NOMO-1 treated with dmso at 0.1 percent for 144 hours (cell line): ENCODE results near the gene ARHGDIG.

Experiments used
- DNase-seq: peaks from one replicate; lab custom pipeline; 2025; ENCODE audit not compliant: unreplicated experiment; lab: John Stamatoyannopoulos, UW

The ARHGDIG gene

DNA sequence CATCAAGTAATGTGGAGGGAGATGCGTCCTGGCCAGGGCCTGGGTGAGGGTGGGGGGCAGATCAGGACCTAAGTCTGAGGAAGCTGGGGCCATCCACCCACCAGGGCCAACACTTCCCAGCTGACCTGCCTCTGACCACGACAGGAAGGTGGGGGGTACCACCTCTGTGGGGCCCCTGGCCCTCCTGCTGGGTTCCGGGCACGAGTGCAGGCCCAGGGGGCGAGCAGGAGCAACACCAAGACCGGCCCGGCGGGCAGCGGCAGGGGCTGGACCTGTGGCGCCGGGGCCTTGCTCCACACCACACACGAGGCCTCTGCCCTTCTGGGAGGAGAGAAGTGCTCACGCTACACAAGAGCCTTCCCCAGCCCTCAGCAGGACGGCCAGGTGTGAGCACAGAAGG, 15.9 kb downstream of the ARHGDIG start:
- no peak for DNase-seq

DNA sequence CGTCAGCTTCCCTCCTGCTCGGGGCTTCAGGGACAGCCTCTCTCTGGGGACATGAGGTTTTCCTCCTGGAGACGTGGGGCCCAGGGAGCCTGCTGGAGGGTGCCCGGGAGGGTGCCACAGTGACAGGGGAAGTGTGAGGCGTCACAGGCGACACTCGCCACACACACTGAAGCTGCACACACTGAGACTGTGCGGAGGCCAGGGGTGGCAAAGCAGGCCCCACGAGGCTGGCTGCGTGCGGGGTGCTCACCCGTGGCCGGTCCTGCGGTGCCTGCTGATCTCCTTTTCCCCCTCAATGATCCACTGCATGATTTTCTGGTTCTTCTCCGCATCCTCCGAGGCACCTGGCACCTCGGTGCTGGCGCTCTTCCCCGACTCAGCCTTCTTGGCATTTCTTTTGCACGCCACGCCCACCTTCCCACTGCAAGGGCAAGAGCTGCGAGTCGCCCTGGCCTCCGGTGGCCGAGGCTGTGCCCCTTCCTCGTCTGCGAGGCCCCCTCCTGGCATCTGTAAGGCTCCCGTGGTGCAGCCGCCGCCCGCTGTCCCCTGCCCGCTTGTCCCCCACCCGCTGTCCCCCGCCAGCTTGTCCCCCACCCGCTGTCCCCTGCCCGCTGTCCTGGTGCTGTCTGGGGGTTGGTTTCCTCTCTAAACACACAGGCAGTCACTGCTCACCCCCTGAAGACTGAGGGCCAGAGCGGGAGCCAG, 16.6 kb downstream of the ARHGDIG start:
- DNase-seq = no peak

DNA sequence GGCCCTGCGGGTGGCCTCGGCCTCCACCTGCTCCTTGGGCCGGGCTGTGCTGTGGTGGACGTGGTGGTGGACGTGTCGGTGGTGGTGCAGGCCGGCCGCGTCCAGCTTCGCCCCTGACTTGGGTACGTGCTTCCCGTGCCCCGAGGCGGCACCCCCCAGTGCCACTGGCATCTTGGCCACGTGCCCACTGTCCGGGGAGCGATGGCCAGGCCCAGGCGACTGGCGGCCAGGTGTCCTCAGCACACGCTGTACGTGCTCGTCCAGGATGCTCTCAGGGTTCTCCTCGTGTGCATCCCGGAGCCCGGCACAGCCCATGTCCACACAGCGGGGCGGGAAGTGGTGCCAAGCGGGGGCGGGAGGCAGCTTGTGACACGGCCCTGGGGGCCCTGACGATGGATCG, 17.4 kb downstream of the ARHGDIG start:
- no peak for DNase-seq

DNA sequence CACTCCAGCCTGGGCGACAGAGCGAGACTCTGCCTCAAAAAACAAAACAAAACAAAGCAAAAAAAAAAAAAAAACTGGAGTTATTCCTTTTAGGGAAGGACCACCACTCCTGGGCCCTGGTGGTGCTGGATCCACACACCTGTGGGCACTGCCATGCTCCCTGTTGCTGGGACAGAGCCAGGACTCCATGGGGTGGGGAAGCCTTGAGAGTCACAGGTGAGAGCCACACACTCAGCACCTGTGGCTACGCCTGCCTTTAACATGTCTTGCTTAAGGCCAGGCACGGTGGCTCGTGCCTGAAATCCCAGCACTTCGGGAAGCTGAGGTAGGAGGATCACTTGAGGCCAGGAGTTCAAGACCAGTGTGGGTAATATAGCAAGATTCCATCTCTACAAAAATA, 20.8 kb downstream of the ARHGDIG start:
- no peak for DNase-seq

DNA sequence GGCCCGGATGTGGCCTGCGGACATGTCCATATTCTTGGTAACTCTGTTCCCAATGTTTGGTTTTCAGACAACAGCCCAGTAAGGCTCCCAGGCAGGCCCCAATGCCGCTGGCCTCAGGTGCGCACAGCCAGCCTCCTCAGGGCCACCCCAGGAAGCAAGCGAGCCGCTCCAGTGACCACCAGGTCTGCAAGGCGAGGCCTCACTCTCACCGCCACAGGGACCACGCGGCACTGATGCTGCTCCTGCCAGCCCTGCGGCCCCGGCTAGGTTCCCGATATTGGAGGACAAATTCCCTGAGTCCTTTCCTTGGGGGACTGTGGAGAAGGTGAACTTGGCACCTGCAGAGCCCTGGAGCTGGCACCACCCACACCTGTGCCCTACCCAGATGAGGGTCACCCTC, 21.6 kb downstream of the ARHGDIG start:
- DNase-seq = no peak

DNA sequence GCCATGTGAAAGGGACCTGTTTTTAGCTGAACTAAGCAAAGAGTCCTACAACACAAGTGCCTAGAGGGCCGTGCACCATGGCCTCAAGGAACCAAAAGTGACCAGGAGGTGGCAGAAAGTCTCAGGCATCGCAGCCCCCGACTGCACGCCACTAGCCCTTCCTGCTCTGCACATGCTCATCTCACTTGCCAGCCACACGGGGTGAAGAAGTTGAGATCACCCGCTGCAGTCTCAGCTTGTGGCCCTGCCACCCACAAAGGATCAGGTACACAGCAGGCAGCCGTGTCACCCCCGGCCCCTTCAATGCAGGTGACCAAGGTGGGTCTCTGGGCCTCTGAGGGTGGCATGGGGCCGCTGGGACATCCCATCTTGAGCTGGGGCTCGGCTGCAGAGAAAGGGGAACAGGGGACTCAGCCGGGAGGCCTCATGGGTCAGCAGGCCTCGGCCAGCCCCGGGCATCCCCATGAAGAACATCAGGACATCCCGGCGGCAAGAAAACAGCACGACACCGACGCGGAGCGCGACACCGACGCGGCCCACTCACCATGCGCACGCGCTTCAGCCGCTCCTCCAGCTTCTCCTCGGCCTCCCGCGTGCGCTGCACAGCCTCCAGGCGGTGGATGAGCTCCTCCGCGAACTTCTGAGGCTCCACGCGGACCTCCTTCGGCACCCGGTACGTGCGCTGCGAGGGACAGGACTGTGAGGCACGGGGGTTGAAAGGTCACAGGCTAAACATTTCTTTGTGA, 23.5 kb downstream of the ARHGDIG start:
- DNase-seq = peak; percentile 31

DNA sequence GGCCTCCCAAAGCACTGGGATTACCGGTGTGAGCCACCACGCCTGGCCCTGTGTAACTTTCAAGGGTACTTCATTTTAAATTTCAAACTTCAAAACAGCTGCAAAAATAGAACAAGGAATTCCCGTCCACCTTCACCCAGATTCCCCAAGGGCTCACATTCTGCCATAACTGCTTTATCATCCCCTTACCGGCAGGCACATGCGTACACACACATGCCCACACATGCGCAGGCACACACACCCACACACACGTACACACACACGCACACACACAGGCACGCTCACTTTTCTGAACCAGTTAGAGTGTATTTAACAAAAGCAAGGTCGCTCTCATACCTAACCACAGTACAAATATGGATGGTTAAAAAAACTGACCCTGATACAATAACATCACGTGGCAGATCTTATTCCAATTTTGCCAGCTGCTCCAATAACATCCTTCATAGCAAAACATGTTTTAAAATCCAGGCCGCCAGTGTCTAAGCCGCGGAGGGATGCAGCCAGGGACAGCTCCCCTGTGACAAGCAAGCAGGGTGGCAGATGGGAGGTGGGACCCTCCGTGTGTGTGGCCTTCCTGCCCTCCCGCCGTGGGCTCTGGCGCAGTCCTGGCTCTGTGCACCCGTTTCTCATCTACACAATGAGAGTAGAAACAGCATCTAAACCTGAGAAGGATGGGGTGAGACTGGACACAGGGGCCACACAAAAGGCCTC, 25.7 kb downstream of the ARHGDIG start:
- DNase-seq = no peak

DNA sequence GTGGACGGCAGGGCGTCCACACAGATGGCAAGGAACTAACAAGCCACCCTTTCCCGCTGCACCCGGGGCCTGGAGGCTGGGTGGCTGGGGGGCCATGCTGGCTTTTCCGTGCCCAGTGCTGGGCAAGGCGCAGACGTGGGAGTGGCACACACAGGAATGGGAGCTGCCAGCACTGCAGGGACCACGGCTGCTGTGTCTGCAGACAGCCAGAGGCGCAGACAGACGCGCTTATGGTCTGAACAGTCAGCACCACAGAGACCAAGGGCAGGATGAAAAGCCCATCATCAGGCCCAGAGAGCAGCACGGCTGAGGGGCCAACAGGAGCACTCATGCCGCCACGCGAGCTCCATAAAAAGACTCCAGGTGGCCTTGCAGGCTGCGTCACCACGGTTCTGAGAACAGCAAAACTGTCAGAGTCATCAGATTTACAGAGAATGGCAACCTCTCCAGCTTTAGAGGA, 26.6 kb downstream of the ARHGDIG start:
- no peak for DNase-seq

DNA sequence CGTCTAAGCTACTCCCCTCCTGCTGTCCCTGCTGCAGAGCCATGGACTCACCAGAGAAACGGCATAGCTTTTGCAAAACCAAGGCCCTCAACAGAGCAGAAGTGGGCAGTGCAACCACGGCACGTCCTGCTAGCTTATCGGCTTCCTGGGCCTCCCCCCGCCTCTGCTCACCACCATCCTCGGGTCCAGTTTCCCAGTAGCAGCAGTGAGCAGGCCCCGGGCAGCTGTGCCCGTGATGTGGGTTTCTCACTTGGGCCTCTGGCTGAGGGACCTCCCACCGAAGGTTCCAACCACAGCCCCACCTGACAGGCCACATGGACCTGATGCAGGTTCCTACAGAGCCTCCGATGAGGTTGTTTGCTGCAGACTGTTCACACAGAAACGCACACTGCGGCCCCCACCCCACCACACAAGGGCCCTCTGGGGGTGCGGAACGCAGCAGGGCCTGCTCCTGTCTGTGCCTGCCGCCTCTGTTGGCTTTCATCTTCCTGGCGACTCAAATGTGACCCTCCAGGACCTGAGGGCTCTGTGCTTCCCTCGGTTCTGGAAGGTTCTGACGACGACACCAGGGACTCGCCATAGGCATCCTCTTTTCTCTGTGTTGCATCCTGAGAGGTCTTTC, 27.4 kb downstream of the ARHGDIG start:
- DNase-seq = no peak

DNA sequence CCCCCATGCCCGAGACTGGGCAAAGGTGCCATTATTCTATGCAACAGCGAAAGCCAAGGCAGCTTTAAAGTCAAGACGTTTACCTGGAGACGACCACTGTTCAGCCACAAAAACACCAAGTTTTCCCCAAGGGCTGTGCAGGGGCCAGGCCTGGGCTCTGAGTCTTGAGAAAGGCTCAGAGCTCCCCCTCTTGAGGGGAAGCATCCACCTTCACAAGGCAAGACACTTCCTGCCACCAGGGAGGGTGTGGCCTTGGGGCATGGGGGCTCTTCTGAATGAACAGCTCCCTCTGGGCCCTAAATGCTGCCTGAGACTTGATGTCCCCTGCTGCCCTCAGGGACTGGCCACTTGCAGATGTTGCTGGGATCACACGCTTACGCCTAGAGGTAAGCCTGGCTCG, 29.1 kb downstream of the ARHGDIG start:
- no peak for DNase-seq

DNA sequence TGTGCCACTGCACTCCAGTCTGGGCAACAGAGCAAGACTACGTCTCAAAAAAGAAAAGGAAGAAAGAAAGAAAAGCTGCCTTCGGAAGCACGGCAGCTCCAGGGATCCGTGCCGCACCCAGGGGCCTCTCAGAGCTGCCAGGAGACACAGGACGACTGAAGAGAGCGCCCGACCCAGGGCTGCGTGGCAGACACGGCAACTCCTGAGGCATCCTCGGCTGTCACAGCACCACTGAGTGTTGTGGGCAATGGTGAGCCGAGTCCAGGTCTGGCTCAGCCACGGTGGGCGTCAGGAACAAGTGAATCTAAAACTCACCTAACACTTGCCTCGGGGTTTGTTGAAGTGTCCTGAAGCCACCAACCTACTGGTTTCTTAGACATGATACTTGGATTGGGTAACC, 31.3 kb downstream of the ARHGDIG start:
- DNase-seq = no peak

DNA sequence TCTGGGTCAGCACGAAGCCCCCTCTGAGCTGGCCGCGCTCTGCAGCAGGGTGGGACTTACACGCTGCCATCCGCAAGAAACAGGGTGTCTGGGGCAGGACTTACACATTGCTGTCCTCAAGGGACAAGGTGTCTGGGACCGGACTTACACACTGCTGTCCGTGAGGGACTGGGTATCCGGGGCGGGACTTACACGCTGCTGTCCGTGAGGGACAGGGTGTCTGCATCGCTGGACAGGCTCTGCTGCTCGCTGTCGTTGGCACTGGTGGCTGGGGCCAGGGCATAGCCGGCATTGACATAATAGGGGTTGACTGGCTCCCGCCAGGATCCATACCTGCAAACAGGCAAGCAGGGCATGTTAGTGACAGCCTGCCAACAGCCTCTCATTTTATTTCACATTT, 34.0 kb downstream of the ARHGDIG start:
- DNase-seq = no peak

DNA sequence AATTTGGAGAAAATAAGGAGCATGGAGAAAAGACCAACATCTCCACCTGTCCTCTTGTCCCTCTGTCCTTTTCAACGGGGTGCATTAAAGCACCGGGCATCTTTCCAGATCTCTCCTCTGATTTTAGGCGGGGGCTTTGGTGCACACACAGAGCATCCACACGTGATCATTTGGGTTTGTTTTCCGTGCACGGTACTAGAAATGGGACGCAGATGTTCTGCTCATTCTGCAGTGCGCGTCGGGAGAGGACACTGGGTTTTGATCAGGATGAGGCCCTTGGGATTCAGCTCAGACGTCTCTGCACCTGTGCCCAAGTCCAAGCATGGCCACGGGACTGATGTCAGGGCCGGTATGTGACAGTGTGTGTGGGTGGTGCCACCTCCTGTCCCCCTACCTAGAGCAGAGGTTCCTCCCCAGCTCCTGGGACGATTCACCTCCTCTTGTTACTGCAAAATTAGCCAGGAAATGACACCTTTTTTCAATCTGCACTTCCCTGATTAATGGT, 34.5 kb downstream of the ARHGDIG start:
- DNase-seq = no peak

DNA sequence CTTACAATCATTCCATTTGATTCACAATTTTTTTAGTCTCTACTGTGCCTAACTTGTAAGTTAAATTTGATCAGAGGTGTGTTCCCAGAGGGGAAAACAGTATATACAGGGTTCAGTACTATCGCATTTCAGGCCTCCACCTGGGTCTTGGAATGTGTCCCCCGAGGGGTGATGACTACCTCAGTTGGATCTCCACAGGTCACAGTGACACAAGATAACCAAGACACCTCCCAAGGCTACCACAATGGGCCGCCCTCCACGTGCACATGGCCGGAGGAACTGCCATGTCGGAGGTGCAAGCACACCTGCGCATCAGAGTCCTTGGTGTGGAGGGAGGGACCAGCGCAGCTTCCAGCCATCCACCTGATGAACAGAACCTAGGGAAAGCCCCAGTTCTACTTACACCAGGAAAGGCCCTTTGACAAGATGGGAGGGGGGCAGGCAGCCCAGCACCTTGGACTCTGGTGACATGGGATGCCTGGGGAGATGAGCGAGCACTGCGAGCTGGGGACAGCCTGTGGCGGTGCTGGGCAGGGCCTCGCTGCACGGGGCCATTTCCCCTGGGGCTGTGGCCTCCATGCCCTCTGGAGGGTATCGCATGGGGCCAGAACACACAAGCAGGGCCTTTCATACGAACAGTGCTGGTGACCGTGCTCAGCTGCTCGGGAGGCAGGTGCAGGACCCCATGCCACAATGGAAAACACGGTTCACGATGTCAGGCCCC, 36.5 kb downstream of the ARHGDIG start:
- no peak for DNase-seq

DNA sequence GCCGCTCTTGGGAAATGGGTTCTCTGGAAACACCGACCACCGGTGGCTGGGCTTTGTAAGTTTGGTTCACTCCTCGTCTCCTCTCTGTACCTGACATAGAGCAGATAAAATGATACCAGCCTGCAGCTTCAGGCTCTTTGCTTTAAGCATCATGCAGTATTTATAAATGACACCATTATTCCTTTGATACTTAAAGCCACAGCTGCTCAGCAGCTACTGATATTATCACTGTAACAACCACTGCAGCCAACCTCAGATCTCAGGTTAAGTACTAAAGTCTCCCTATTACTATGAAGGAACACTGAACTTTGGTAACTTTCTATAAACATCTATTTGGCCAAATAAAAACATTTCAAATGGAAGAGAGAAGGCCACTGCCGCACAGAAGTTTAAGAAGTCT, 37.2 kb downstream of the ARHGDIG start:
- no peak for DNase-seq

DNA sequence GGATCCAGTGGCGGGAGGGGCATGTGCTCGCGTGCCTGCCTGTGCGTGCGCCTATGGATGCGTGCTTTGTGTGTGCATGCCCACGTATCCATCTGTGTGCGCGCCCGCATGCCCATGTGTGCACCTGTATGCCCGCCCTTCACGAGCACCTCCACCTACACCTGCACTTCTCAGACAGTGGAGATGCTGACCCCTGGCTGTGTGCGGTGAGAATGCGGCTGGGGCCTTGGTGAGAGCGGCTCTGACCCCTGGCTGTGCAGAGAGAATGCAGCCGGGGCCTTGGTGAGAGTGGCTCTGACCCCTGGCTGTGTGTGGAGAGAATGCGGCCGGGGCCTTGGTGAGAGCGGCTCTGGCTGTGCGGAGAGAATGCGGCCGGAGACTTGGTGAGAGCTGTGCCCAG, 38.2 kb downstream of the ARHGDIG start:
- no peak for DNase-seq

DNA sequence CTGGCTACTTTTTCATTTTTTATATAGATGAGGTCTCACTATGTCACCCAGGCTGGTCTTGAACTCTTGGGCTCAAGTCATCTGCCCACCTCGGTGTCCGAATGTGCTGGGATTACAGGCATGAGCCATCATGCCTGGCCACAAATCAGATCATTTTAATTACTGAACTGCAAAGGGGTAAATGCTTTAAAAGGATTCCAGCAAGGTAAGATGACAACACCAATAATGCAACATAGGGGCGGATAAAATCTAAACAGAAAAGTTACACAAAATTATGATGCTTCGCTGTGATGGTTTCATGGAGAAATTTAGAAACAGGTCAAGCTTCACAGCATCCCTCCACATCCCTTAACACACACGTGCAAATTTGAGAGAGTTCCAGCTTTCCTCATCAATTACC, 39.8 kb downstream of the ARHGDIG start:
- no peak for DNase-seq

DNA sequence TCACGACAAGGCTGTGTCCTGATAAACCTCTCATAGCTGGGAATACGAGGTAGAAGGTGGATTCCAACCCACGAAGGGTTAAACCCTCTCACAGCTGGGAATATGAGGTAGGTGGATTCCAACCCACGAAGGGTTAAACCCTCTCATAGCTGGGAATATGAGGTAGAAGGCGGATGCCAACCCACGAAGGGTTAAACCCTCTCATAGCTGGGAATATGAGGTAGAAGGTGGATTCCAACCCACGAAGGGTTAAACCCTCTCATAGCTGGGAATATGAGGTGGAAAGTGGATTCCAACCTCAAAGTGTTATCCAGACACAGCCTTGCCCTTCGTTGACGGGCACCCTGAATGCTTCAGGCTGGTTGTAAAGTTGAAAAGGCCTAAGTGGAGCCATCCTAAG, 41.1 kb downstream of the ARHGDIG start:
- DNase-seq = no peak

DNA sequence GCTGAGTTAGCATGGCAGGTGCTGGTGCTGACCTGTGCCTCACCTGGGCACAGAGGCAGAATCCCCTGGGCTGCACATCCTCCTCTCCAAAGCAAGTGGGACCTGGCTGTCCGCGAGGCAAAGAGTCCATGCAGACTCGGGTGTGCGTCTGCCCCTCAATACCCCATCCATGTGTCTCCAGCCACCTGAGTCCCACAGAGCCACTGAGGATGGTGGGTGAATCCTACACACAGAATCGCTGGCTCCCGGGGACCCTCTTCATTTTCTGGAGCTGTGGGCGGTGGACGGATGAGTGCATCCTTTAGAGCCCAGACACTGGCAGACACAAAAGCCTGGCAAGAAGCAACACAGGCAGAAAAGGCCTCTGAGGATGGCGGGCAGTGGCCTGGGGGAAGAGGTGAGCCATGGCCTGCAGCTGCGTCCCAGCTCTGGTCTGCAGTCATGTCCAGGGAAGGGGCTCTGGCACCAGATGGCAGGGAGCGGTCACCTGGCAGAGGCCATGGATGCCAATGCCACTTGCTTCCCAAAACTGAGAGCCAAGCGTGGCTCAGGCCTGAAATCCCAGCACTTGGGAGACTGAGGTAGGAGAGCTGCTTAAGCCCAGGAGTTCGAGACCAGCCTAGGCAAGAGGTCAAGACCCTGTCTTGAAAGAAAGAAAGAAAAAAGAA, 42.2 kb downstream of the ARHGDIG start:
- no peak for DNase-seq

DNA sequence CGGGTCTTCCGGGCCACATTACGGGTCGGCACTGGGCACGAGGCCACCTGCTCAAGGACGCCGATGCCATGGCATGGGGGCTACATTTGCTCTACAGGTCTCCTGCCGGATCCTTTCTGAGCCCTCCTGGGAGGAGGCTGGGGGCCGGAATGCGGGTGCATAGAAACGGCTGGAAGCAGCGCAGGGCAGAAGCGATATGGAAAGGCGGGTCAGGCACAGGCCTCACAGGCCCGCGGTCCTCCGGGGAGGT, 43.7 kb downstream of the ARHGDIG start:
- DNase-seq = no peak
